Measurements from ENCODE around the gene POPDC2. TPM values are rescaled to one million over a fixed set of nuclear protein-coding genes. Genes with fewer than 3 reads are reported as not detected.
A peak's percentile ranks its signal among the peaks of the same experiment; 100 is the strongest.

The POPDC2 gene
- total and polyA plus RNA-seq, 2 of the 4 experiments (the other 2 are of a cell fraction) = under 0.01 to 0.29 TPM

- H3K23ac ChIP-seq (ENCODE audit: low read depth, low read length) = 0 out of 2 replicates have a peak within 1 kb of the TSS, but pooled peaks have one; percentile 48
- 0 out of 2 replicates have a peak within 1 kb of the TSS, but pooled peaks have one; percentile 19 for H3K56ac ChIP-seq (ENCODE audit: extremely low read depth, insufficient read depth, low read length)
- BruUV-seq (replicated peaks) = no TSS peak
- no peak for TF ChIP-seq BHLHE40 (IDR thresholded peaks at IDR 0.05; ENCODE audit: low read depth, low read length)
- no peak for TF ChIP-seq RFX5 (IDR thresholded peaks at IDR 0.05; ENCODE audit: low read depth, low read length)
- TF ChIP-seq RAD21 (IDR thresholded peaks at IDR 0.05; ENCODE audit: low read length) = no peak
- TF ChIP-seq CTCF (conservative IDR thresholded peaks at IDR 0.05; ENCODE audit: low read depth, low read length) = no peak
- peak; percentile 96; the same call in 1 of the 2 replicates for TF ChIP-seq MAZ (IDR thresholded peaks at IDR 0.05; ENCODE audit: borderline replicate concordance, low read depth, low read length)
- no peak for TF ChIP-seq SMC3 (IDR thresholded peaks at IDR 0.05; ENCODE audit: low read depth, low read length)
- TF ChIP-seq NFE2L2 (IDR thresholded peaks at IDR 0.05; ENCODE audit: low read depth, low read length) = no peak
- TF ChIP-seq POLR2A (IDR thresholded peaks at IDR 0.05; ENCODE audit: low read depth, low read length) = no peak
- TF ChIP-seq MXI1 (IDR thresholded peaks at IDR 0.05; ENCODE audit: borderline replicate concordance, low read depth, low read length) = peak; percentile 64; the same call in 1 of the 2 replicates
- TF ChIP-seq MAFK (IDR thresholded peaks at IDR 0.05; ENCODE audit: low read depth, low read length) = no peak
- no peak for TF ChIP-seq FOS (IDR thresholded peaks at IDR 0.05; ENCODE audit: low read depth, low read length)
- no peak within 1 kb of the TSS for H2BK20ac ChIP-seq (ENCODE audit: low read depth, low read length)
- no peaks in the 10 kb centered on the region for H4K20me1 ChIP-seq (ENCODE audit: insufficient read depth, low read length)
- in situ Hi-C loops (cut with MboI; ENCODE audit: low sequenced_read_pairs) (no loop called here), dilution Hi-C loops (cut with HindIII; ENCODE audit: low sequenced_read_pairs, unreplicated experiment) (no loop called here), intact Hi-C loops (cut with micrococcal nuclease) (loop anchor here (10.0 kb wide), 1 partner anchor 502 kb away; no protein-coding TSS in a partner anchor)
- H2AK5ac ChIP-seq (ENCODE audit: low read depth, low read length) = peak within 1 kb of the TSS; percentile 56; the same call in 1 of the 2 replicates
- H3K9ac ChIP-seq (ENCODE audit: low read depth, low read length) = peak within 1 kb of the TSS; percentile 58; the same call in 1 of the 2 replicates
- H3K79me1 ChIP-seq (ENCODE audit: low read depth in 1 of 2, low read length in 2 of 2) = no peaks in the 10 kb centered on the region
- peak within 1 kb of the TSS; percentile 41; the same call in 1 of the 2 replicates for H3K4ac ChIP-seq (ENCODE audit: low read depth, low read length)
- WGBS, 2 experiments (ENCODE audit: extremely low coverage in 2 of 2, insufficient read length in 1 of 2) = 5% methylated on average over 24 of the region's 59 CpGs; no CpG with 5 or more reads in 1 of the 2 experiments
- no peak within 1 kb of the TSS for H3K27ac ChIP-seq (ENCODE audit: insufficient read depth, low read length)
- no peak within 1 kb of the TSS for H2BK15ac ChIP-seq (ENCODE audit: low read depth, low read length)
- H2BK5ac ChIP-seq (ENCODE audit: low read depth, low read length, poor library complexity, severe bottlenecking) = no peak within 1 kb of the TSS
- H3K9me1 ChIP-seq (ENCODE audit: insufficient read depth, low read length) = no peaks in the 10 kb centered on the region
- H4K91ac ChIP-seq (ENCODE audit: insufficient read depth, low read depth, low read length) = no peak within 1 kb of the TSS; the same call in 1 of the 2 replicates
- peak within 1 kb of the TSS; percentile 52 for H2AK9ac ChIP-seq (replicated peaks; ENCODE audit: low read depth, low read length, poor library complexity)
- peak within 1 kb of the TSS; percentile 62 to 66; a peak in 2 of 4 replicates for H4K8ac ChIP-seq (ENCODE audit: low read depth in 2 of 2, low read length in 2 of 2)
- 0 out of 2 replicates have a peak, but pooled peaks cover 2% of the 10 kb centered on the region for H3K4me1 ChIP-seq (ENCODE audit: control insufficient read depth, insufficient read depth, low read length)
- peak within 1 kb of the TSS; percentile 42 for H3K4me3 ChIP-seq (ENCODE audit: insufficient read depth, low read depth, low read length)
- peak within 1 kb of the TSS; percentile 45; the same call in 1 of the 2 replicates for H2BK120ac ChIP-seq (ENCODE audit: low read depth, low read length)
- no peak within 1 kb of the TSS for H4K5ac ChIP-seq (ENCODE audit: low read depth, low read length)
- H3K18ac ChIP-seq (ENCODE audit: low read depth, low read length) = no peak within 1 kb of the TSS
- POLR2A ChIA-PET (ENCODE audit: unreplicated experiment) = no interaction called here
- H3K36me3 ChIP-seq (ENCODE audit: control insufficient read depth, insufficient read depth, low read length) = no peaks in the 10 kb centered on the region
- no peaks in the 10 kb centered on the region for H3K9me3 ChIP-seq (ENCODE audit: control insufficient read depth, insufficient read depth, low read length)
- peaks cover 18% of the 10 kb centered on the region for H3K27me3 ChIP-seq (ENCODE audit: control insufficient read depth, insufficient read depth, low read length)
- ATAC-seq (ENCODE audit: low read depth) (peak; percentile 100), DNase-seq (peak; percentile 83)
- 0 out of 2 replicates have a peak within 1 kb of the TSS, but pooled peaks have one; percentile 37 for H3K14ac ChIP-seq (replicated peaks; ENCODE audit: low read depth, low read length)
- CTCF ChIA-PET = no interaction called here
- H2AFZ ChIP-seq (replicated peaks; ENCODE audit: low read length, poor library complexity) = peak within 1 kb of the TSS; percentile 93
- H3K4me2 ChIP-seq (ENCODE audit: low read depth, low read length) = peak within 1 kb of the TSS; percentile 91
Measured at GRCh38 chr3:119702530-119703527, 42.4 kb upstream of the POPDC2 start, which contains the start of gene CFAP91. Gene CFAP91, plus strand, starts transcription at chr3:119703022. Its CDS starts 77 bp downstream, at chr3:119703099.
